Suprapubic skin (tissue), 4 donors: ENCODE measurements around the gene MUSTN1.

Experiments used
- CTCF ChIP-seq, 2 donors: fragments of 200-600 bp in 1 of 2; fragments of 450-650 bp in 1 of 2; sonication (generic) in 1 of 2; IDR thresholded peaks; one replicate each; pipeline ENCODE4 v1.5.1; 2016 to 2019; ENCODE audit warnings: antibody characterized with exemption in 2 of 2, mild to moderate bottlenecking in 1 of 2, moderate library complexity in 1 of 2
- POLR2A ChIP-seq, 2 donors: fragments of 450-650 bp; IDR thresholded peaks; one replicate each; pipeline ENCODE4 v1.6.1; 2017; ENCODE audit warnings: antibody characterized with exemption in 2 of 2, mild to moderate bottlenecking in 2 of 2, moderate library complexity in 2 of 2
- POLR2AphosphoS5 ChIP-seq, 3 donors: sonication (generic); formaldehyde crosslinking; IDR thresholded peaks; one replicate each; pipeline ENCODE4 v1.6.1; 2017; ENCODE audit warnings: antibody characterized with exemption in 3 of 3

DNA sequence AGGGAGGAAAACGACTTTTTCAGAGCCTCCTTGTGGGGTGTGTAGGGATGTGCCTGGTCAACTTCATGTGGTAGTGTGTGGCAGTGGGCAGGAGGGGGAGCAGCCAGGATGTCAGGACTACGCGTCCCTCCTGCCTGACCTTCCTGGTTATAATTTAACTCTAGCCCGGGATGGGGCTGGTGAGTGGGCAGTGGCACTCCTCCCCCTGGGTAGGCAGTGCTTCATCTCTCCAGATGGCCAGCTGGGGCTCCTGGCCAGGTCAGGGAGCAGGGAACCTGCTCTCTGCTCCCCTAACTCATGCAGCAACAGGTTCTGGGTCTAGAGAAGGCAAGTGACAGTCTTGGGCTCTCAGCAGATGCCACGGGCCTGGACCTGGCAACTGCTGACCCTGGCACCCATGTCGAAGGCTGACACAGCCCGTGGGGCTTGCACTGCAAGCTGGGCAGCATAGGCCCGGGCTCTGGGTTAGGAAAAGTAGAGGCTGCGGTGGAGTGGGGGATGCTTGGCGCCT lies 6.9 kb downstream of the MUSTN1 start:
- TF ChIP-seq CTCF (IDR thresholded peaks at IDR 0.05), result no peak
- no peak for TF ChIP-seq POLR2A (IDR thresholded peaks at IDR 0.05)
- TF ChIP-seq POLR2AphosphoS5 (IDR thresholded peaks at IDR 0.05), result no peak
